Kidney (tissue), 2 donors: ENCODE data around the gene TM4SF20. TPM values are rescaled to one million over a fixed set of nuclear protein-coding genes. Genes with fewer than 3 reads are reported as not detected.

ENCODE experiments used
- polyA plus RNA-seq: library from polyadenylated mRNA; stranded (reverse); fragments of 350-450 nt; fragmentation: Illumina TruSeq; extraction: RNeasy Lipid Tissue Mini Kit (QIAGEN cat#74804); gene quantifications from one replicate; pipeline ENCODE4 v1.2.3, GENCODE V29; 2014; ENCODE audit warnings: low read depth, low replicate concordance; ENCODE audit not compliant: insufficient read depth
- total RNA-seq: library from RNA; stranded (reverse); fragmentation: NEBNext Ultra II Directional; extraction: Animal tissue kit (Norgen Biotek cat#: 25700); gene quantifications from one replicate; pipeline ENCODE4 v1.2.1, GENCODE V29; 2021
- donor health status: DM: yes; HTN: yes; CAD: no.

The TM4SF20 gene
- total and polyA plus RNA-seq, 2 donors from 2014 or later, result not detected

Other genes with a start within 250 kb of the TM4SF20 start
- gene COL4A4, start 215.1 kb downstream of the TM4SF20 start, total RNA-seq, result 53.3 TPM
- 7.2 TPM for gene COL4A4, start 215.1 kb downstream of the TM4SF20 start, polyA plus RNA-seq
- 48.8 TPM for gene COL4A3, start 214.7 kb downstream of the TM4SF20 start, total RNA-seq
- 20.8 TPM for gene COL4A3, start 214.7 kb downstream of the TM4SF20 start, polyA plus RNA-seq
- 80.8 TPM for gene MFF, start 54.1 kb downstream of the TM4SF20 start, total RNA-seq
- 110 TPM for gene MFF, start 54.1 kb downstream of the TM4SF20 start, polyA plus RNA-seq
- not detected for gene SCYGR1, start 8.6 kb upstream of the TM4SF20 start, total RNA-seq
- not detected for gene SCYGR1, start 8.6 kb upstream of the TM4SF20 start, polyA plus RNA-seq
- gene AGFG1, start 92.8 kb upstream of the TM4SF20 start, total RNA-seq, result 98.9 TPM
- 36.6 TPM for gene AGFG1, start 92.8 kb upstream of the TM4SF20 start, polyA plus RNA-seq
- gene SCYGR2, start 219.6 kb upstream of the TM4SF20 start, total RNA-seq, result not detected
- not detected for gene SCYGR2, start 219.6 kb upstream of the TM4SF20 start, polyA plus RNA-seq
- gene SCYGR3, start 235.5 kb upstream of the TM4SF20 start, total RNA-seq, result not detected
- gene SCYGR3, start 235.5 kb upstream of the TM4SF20 start, polyA plus RNA-seq, result not detected
- gene SCYGR4, start 238.2 kb upstream of the TM4SF20 start, total RNA-seq, result not detected
- not detected for gene SCYGR4, start 238.2 kb upstream of the TM4SF20 start, polyA plus RNA-seq